K562 (cell line): Measurements from ENCODE around the gene RCSD1. TPM values are rescaled to one million over a fixed set of nuclear protein-coding genes. Genes with fewer than 3 reads are reported as not detected.

Source experiments
- CEBPB ChIP-seq: fragments of 450-650 bp; IDR thresholded peaks from 2 replicates; pipeline ENCODE4 v1.6.1; 2016; ENCODE audit warnings: missing genetic modification characterization, missing compliant biosample characterization
- CREB5 ChIP-seq: fragments of 250-450 bp; sonication (Bioruptor Pico); IDR thresholded peaks from 2 replicates; pipeline ENCODE4 v1.5.0; 2020; ENCODE audit warnings: mild to moderate bottlenecking
- CUX1 ChIP-seq: fragments of 200-800 bp; sonication (Bioruptor generic); IDR thresholded peaks from 2 replicates; pipeline ENCODE4 v1.6.1; 2016; ENCODE audit warnings: missing genetic modification characterization, missing compliant biosample characterization
- GTF2F1 ChIP-seq: IDR thresholded peaks from 2 replicates; pipeline ENCODE4 v1.6.1; 2011; ENCODE audit warnings: low read depth, low read length, improper control_type of control experiment
- HBP1 ChIP-seq: fragments of 450-650 bp; formaldehyde crosslinking; IDR thresholded peaks from 2 replicates; pipeline ENCODE4 v1.4.0; 2022; ENCODE audit warnings: missing genetic modification characterization
- KHSRP ChIP-seq: fragments of 450-650 bp; IDR thresholded peaks from 2 replicates; pipeline ENCODE4 v1.6.1; 2017
- NR2F6 ChIP-seq: fragments of 450-650 bp; formaldehyde crosslinking; IDR thresholded peaks from 2 replicates; pipeline ENCODE4 v1.4.0; 2020; ENCODE audit warnings: mild to moderate bottlenecking
- PHF20 ChIP-seq: fragments of 450-650 bp; IDR thresholded peaks from 2 replicates; pipeline ENCODE4 v1.6.1; 2018; ENCODE audit not compliant: partially characterized antibody
- SAP30 ChIP-seq: fragments of 200-600 bp; sonication (generic); IDR thresholded peaks from 2 replicates; pipeline ENCODE4 v1.6.1; 2012; ENCODE audit warnings: borderline replicate concordance, low read depth, mild to moderate bottlenecking, moderate library complexity, low read length, control low read depth, inconsistent platforms; ENCODE audit not compliant: insufficient read depth, poor library complexity, severe bottlenecking
- SFPQ ChIP-seq: fragments of 200-400 bp; formaldehyde crosslinking; IDR thresholded peaks from 2 replicates; pipeline ENCODE4 v1.6.1; 2017; ENCODE audit warnings: mild to moderate bottlenecking, low read depth, low read length, moderate library complexity
- TAF9B ChIP-seq: fragments of 450-650 bp; IDR thresholded peaks from 2 replicates; pipeline ENCODE4 v1.6.1; 2018; ENCODE audit warnings: mild to moderate bottlenecking; ENCODE audit not compliant: partially characterized antibody
- TGIF2 ChIP-seq: sonication (generic); formaldehyde crosslinking; IDR thresholded peaks from 2 replicates; pipeline ENCODE4 v1.8.1; 2022; ENCODE audit warnings: mild to moderate bottlenecking, missing genetic modification reagents, moderate library complexity
- USF2 ChIP-seq: sonication (generic); formaldehyde crosslinking; IDR thresholded peaks from 2 replicates; pipeline ENCODE4 v1.5.0; 2020; ENCODE audit warnings: missing genetic modification reagents
- polyA plus RNA-seq, 8 experiments: library from polyadenylated mRNA; depleted of rRNA in 4 of 8; stranded (reverse) in 5 of 8; unstranded in 3 of 8; fragments of >200 nt; fragmentation: Nextera tagmentation in 2 of 8; fragmentation: Illumina TruSeq in 1 of 8; extraction: Ambion mirVana in 2 of 8; extraction: Trizol in 1 of 8; gene quantifications; 2 replicates each; pipeline versions ENCODE4 v1.2.1 to v1.2.3, GENCODE V29; 2011 to 2014; ENCODE audit warnings: inconsistent platforms in 1 of 8, missing spikeins in 1 of 8
- total RNA-seq, 7 experiments: library from RNA; depleted of rRNA in 6 of 7; stranded (reverse); fragments of >200 nt in 6 of 7; fragmentation: Illumina TruSeq in 2 of 7; extraction: Trizol in 2 of 7; gene quantifications; 2 replicates each; pipeline versions ENCODE4 v1.2.1 to v1.2.3, GENCODE V29; 2011 to 2021; ENCODE audit warnings: low replicate concordance in 1 of 7

Gene RCSD1
- total and polyA plus RNA-seq, 9 of the 15 experiments (the other 6 are each of a cell fraction or from before 2014, with no cell fraction given): 7.8 to 69.8 (median 45.3) TPM

GRCh38 chr1:167715157-167715999, 85.3 kb downstream of the RCSD1 start (continued):
- peak; percentile 53; the same call in 1 of the 2 replicates for TF ChIP-seq HBP1
- TF ChIP-seq TGIF2 (CRISPR knock-in tag): no peak
- no peak for TF ChIP-seq CEBPB
- TF ChIP-seq SAP30: no peak
- no peak for TF ChIP-seq CREB5 (CRISPR knock-in tag)
- 0 out of 2 replicates have a peak, but pooled peaks have one; percentile 11 for TF ChIP-seq NR2F6 (CRISPR knock-in tag)
- peak; percentile 78; the same call in 1 of the 2 replicates for TF ChIP-seq CUX1
- peak; percentile 18 for TF ChIP-seq PHF20
- no peak for TF ChIP-seq SFPQ
- TF ChIP-seq TAF9B: peak; percentile 3
- TF ChIP-seq KHSRP: no peak
- TF ChIP-seq GTF2F1: peak; percentile 84
- TF ChIP-seq USF2 (CRISPR knock-in tag): no peak
